ENCODE data around the gene STK17A.

DNA sequence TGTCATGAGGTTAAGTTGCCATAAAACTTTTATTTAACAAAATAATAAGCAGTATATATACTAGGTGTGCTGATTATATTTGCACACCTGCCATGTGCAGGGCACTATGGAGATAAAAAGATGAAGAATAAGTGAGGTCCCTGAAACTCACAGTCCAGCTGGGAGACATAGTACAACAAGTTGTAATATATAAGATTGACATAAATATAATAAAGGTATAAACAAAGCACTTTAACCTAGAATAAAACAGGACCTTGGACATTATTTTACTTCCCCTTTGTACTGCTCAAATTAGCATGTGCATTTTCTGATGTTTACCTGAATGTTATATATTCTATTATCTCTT, 6.2 kb downstream of the STK17A start:
- TF ChIP-seq POLR2A (IDR thresholded peaks at IDR 0.05; ENCODE audit: extremely low read depth, insufficient read length): no peak
- TF ChIP-seq, protein P1, sequence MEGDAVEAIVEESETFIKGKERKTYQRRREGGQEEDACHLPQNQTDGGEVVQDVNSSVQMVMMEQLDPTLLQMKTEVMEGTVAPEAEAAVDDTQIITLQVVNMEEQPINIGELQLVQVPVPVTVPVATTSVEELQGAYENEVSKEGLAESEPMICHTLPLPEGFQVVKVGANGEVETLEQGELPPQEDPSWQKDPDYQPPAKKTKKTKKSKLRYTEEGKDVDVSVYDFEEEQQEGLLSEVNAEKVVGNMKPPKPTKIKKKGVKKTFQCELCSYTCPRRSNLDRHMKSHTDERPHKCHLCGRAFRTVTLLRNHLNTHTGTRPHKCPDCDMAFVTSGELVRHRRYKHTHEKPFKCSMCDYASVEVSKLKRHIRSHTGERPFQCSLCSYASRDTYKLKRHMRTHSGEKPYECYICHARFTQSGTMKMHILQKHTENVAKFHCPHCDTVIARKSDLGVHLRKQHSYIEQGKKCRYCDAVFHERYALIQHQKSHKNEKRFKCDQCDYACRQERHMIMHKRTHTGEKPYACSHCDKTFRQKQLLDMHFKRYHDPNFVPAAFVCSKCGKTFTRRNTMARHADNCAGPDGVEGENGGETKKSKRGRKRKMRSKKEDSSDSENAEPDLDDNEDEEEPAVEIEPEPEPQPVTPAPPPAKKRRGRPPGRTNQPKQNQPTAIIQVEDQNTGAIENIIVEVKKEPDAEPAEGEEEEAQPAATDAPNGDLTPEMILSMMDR (IDR thresholded peaks at IDR 0.05; ENCODE audit: low read depth, low read length): no peak
- TF ChIP-seq, protein P2, sequence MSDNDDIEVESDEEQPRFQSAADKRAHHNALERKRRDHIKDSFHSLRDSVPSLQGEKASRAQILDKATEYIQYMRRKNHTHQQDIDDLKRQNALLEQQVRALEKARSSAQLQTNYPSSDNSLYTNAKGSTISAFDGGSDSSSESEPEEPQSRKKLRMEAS (IDR thresholded peaks at IDR 0.05; ENCODE audit: low read depth, low read length): no peak
- TF ChIP-seq MYC (IDR thresholded peaks at IDR 0.05; ENCODE audit: low read depth, low read length): no peak

All from NB4 (cell line).